ENCODE data around the gene GPR162.
"Not testable (repeated sequence)": the region's sequence is repeated elsewhere in the genome, so short reads cannot be mapped to it uniquely, and the experiment has no call there.

GPR162 gene

DNA sequence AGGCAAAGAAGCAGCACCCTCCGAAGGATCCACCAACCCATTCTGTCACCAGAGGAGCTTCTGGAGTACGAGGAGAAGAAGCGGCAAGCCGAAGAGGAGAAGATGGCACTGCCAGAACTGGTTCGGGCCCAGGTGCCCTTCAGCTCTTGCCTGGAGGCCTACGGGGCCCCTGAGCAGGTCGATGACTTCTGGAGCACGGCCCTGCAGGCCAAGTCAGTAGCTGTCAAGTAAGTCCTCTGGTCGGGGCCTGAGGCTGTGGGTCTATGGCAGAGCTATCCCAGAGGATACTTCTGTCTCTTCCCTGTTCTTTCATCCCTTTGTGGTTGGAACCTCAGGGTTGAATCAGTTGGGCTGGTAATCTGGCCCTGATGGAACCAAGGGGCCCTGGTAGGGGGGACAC lies 39.8 kb downstream of the GPR162 start:
- DNase-seq: no peak

DNA sequence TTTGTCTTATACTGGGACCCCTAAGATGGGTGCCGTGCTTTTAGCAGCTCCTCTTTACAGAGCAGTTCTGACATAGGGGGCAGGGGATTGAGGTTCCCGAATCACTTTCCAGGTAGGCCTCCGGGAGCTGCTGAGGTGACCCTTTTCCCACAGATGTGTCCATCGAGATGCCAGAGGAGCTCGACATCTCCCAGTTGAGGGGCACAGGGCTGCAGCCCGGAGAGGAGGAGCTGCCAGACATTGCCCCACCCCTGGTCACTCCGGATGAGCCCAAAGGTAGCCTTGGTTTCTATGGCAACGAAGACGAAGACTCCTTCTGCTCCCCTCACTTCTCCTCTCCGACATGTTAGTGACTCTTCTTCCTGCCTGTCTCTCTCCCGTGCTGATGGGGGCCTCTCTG lies 41.4 kb downstream of the GPR162 start:
- DNase-seq: no peak

DNA sequence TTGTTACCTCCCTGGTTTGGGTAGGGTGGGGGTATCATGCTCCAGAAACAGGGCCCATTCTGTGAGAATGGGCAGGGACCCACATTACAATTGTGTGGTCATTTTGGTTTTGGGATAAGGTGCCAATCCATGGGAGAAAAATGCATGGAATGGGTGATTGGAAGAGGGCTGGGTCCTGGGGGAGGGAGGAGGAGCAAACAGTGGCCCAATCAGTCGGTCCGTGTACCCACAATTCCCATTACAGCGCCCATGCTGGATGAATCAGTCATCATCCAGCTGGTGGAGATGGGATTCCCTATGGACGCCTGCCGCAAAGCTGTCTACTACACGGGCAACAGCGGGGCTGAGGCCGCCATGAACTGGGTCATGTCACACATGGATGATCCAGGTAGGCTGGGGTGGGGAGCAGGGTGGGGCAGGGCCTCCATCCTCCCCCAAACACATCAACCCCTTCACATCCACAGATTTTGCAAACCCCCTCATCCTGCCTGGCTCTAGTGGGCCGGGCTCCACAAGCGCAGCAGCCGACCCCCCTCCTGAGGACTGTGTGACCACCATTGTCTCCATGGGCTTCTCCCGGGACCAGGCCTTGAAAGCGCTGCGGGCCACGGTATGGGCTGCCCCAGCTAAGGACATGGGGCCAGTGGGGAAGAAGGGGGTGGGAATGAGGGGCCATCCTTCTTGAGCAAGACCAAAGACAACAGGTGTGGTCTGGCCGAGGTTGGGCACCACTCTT lies 42.1 kb downstream of the GPR162 start:
- no peak for DNase-seq

DNA sequence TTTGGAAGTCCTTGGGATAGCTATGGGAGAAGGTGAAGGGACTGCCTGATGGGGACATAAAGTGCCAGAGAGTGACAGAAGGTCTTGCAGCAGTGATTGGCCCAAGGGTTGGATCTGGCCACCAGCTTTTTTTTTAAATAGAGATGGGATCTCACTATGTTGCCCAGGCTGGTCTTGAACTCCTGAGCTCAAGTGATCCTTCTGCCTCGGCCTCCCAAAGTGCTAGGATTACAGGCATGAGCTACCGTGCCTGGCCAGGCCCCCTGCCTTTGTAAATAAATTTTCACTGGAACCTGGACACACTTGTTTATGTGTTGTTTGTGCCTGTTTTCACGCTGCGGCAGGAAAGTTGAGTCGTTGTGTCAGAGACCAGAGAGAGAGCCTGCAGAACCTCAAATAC lies 43.7 kb downstream of the GPR162 start:
- DNase-seq: not testable (repeated sequence)

DNA sequence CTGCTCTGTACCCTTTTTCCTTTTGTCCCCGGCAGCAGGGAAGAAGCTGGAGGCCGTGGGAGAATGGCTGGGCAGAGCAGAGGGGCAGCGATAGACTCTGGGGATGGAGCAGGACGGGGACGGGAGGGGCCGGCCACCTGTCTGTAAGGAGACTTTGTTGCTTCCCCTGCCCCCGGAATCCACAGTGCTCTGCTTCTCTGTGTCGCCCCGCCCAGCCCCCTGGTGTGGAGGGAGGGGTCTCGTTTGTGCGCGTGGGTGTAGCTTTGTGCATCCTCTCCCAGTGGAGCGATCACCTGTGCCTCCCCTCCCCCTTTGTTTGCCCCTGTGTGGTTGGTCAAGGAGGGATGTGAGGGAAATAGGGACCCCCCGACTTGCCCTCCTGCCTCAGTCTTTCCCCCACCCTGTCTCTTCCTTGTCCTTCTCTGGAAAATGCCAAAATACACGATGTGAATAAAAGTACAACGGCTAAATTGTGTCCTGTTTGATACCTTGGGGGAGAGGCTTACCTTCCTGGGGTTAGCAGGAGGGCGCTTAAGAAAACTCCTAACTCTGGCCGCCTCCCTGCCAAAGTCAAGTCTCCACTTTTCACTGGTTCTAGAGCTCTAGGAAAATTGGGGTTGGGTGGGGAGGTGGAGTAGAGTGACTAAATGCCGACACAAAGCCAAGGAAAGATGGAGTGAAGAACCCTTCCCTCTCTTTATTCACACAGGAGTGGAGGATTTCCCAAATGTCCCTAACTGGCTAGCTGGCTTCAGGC lies 44.7 kb downstream of the GPR162 start:
- DNase-seq: no peak

DNA sequence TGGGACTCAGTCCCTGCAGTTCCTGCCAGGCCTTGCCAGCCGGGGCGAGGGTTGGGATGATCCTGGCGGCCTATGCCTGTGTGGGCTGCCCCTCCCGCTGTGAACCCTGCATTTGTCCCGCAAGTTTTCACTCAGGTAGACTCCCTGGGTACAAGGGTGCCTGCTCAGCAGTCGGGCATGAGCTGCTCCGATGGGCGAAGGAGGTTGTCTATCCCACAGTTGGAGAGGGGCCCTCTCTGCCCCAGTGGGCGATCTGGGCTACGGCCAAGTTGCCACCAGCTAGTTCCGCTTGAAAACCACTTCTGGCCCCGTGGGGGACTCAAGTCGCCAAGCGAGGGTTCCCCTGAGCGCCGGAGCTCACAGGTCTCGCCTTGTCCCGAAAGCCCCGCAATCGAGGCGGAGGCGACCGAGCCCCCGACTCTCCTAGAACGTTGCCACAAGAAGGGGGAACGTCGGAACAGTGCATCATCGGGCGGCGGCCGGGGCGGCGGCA lies 45.3 kb downstream of the GPR162 start:
- DNase-seq: no peak

DNA sequence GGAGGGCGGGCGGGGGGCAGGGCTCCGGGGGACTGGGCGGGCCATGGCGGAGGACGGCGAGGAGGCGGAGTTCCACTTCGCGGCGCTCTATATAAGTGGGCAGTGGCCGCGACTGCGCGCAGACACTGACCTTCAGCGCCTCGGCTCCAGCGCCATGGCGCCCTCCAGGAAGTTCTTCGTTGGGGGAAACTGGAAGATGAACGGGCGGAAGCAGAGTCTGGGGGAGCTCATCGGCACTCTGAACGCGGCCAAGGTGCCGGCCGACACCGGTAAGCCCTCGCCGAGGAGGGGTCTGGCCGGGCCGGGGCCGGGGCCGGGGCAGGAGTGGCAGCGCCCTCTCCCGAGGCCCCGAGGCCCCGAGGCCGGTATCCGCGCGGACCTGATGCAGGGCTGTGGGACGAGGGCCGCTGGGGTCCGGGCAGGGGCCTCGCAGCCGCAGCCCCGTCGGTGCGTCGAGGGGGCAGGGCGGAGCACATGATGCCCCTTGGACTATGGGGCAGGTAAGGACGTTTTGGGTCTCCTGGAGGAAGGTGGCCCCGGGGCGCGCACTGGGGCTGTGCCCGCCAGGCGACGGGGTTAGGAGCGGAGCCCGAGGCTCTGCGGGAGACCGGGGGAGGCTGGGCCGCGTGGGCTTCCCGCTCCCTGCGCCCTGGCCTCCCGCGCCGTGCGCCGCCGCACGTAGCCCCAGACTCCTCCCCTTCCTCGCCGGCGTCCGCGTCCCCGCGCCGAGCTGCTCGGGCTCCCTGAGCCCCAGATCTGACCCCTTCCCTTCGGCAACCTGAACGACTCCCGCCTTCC lies 46.0 kb downstream of the GPR162 start, which contains the start of gene TPI1:
Gene TPI1, plus strand, starts transcription at position 119 of the 798 bp plus-strand sequence. Its CDS starts 36 bp downstream, at position 155.
- DNase-seq: peak; percentile 81

DNA sequence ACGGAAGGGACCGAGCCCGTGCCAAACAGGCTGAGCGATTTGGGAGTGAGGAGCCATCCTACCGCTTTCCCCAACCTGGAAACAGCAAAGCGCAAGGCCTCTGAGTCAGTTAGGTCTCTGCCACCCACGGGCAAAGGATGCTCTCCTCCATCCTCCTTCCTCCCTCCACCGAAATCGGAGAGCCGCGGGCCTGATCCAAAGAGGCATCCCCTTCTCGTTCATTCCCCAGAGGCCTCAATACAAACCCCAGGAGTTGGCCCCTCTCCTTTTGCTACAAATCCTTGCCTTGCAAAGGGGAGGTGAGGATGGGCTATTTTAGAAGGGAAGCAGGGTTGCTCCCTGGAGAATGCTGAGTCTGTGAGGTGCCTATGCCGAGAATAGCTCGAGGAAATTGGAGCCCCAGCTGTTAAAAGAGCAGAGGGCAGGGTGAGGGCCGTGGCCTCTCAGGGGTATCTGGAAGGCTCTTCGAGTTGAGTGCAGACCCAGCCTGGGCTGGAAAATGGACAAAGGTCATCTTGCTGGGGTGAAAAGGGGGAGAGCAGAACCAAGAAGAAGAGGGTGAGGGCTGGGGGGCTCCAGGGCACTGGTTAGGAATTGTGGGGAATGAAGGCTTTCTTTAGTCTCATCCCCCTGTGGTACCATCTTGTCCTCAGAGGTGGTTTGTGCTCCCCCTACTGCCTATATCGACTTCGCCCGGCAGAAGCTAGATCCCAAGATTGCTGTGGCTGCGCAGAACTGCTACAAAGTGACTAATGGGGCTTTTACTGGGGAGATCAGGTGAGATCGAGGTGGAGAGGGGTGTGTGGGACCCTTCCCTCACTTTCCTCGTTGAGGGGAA lies 46.8 kb downstream of the GPR162 start:
- DNase-seq: peak; percentile 21

DNA sequence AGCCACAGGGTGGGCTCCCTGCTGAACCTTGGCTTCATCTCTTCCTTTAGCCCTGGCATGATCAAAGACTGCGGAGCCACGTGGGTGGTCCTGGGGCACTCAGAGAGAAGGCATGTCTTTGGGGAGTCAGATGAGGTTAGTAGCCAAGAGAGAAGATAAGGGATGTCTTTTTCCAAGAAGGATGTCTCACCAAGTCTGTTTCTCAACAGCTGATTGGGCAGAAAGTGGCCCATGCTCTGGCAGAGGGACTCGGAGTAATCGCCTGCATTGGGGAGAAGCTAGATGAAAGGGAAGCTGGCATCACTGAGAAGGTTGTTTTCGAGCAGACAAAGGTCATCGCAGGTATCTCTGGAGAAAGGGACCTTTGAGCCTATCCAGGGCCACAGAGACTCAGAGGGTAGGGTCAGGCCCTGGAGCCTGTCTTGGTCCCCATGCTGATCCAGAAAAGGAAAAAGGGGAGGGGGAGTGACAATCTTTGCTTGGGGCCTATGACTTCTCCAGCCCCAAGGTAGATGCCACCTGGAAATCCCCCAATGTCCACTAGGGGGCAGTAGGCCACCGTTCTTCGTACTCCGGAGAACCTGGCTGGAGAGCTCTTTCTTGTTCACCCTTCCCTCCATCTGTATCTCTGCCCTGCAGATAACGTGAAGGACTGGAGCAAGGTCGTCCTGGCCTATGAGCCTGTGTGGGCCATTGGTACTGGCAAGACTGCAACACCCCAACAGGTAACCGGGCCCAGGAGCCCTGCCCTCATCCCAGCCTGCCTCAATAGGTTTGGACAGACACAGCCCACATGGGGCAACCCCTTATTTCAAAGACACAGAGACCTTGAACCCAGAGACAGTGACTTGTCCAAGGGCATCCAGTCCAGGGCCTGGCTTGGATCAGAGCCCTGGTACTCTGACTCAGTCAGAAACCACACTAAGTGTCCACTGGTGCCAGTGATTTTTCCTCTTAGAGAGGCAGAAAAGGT lies 47.7 kb downstream of the GPR162 start:
- peak; percentile 61 for DNase-seq

DNA sequence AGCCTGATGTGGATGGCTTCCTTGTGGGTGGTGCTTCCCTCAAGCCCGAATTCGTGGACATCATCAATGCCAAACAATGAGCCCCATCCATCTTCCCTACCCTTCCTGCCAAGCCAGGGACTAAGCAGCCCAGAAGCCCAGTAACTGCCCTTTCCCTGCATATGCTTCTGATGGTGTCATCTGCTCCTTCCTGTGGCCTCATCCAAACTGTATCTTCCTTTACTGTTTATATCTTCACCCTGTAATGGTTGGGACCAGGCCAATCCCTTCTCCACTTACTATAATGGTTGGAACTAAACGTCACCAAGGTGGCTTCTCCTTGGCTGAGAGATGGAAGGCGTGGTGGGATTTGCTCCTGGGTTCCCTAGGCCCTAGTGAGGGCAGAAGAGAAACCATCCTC lies 48.7 kb downstream of the GPR162 start:
- not testable (repeated sequence) for DNase-seq

DNA sequence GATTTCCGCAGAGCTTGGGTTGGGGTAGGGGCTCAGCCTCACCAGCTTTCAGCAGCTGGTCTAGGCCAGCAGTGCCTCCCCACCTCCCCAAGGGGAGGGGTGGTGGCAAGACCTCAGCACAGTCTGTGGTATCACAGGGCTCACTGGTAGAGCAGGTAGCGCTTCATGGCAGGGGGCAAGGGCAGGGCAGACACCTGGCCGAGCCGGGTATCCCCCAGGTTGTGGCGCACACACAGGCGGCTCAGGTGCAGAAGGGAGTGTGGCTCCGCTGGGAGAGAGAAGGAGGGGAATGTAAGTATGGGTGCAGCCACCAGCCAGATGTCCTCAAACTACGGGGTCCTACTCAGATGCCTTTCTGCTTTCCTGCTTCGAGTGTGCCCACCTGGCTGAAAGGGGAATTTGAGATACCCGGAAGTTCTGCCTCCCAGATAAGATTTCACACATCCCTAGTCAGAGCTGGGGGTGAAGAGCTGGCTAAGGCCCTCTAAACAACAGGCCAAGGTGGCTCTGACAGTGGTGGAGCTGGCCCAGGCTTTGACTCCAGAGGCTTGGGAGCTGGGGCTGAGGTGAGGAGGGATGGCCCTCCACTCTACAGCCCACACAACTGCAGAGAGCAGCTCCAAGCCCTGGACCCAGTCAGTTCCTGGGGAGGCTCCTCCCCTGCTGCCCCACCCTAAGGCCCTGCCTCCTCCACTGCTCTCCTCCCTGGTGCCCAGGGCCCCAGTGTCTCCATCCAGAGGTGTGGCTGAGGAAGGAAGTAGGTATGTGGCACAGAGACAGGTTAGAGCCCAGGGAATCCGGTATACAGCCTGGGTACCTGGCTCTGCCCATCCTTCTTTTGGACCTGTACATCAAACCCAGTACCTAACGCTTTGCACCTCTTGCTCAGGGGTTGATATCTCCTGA lies 49.7 kb downstream of the GPR162 start:
- DNase-seq: peak; percentile 28

DNA sequence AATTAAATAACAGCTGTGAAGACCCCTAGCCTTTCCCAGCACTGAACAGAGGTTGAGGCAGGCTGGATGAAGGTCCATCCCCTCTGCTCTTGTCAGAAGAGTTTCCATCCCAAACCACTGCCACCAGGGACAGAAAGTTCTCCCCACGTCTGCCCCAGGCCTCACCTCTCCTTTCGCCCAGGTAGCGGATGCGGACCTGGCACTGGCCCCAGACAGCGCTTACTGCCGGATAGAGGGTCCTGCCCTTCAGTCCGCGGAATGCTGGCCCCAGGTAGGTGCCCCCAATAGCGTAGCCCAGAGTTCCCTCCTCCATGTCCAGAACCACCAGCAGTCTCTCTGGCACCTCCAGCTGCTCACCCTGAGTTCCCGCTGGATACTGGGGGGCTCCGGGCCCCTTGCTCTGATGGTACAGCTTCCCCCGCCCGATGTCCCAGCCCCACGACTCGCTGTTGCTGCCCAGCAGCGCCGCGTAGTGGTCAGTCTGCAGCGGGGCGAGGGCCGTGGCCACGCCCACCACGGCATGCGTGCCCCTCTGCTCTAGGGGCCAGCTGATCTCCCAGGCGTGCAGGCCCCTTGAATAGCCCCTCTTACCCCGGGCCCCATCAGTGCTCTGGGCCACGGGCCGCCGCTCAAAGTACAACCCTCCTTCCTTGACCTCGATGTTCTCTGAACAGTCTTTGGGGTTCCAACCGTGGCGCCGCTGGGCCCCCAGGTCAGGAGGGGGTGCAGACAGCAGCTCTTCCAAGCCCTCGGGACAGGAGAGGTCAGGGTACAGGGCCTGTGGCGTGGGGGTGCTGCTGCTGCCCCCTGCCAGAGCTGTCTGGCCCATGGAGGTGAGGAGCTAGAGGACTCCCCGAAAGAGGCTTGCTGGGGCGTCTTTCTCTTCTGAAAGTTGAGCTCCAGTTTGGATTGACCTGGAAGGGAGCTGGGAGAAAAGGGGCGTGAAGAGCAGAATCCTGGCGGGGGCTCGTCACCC lies 50.7 kb downstream of the GPR162 start:
- DNase-seq: peak; percentile 58

DNA sequence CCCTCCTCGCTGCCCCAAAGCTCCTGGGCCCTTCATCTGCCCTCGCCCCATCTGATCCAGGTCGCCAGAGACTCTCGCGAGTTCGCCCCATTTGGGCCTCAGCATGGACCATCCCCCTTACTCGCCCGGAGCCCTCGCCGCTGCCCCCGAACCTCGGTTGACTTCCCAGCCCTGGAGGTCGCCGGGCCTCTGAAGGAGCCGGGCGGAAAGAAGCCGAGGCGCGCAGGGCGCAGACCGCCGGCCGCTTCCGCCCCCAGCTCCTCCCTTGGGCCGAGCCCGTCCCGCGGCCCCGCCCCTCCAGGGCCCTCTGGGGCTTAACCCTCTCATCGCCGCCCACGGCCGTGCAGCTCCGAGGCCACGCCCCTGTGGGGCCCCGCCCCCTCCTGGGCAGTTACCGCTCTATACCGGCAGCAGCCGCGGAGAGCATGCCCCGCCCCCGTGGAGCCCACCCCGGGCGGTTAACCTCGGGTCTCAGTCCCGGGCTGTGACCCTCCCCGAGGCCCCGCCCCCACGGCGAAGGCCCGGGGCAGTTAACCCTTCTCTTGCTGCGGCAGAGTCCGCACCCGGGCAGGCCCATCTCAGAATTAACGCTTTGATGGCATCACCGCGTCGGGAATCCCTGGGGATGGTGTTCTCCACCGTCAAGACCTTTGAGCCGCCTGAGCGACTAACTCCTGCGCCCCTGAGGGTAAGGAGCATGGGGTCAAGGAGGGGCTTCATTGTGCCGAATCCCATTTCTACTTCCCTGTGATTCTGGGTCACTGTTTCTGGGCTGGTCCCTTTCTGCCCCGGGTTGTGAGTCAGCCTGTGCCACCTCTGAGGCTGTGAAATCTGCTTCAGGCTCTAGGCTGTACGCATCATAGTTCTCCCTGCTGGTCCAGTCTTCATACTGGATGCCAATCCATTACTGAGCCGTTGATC lies 51.7 kb downstream of the GPR162 start, which contains the start of gene SPSB2:
Gene SPSB2, minus strand, starts transcription at position 210 of the 921 bp plus-strand sequence. CDS start 402 bp downstream, outside the sequence.
- peak; percentile 91 for DNase-seq

DNA sequence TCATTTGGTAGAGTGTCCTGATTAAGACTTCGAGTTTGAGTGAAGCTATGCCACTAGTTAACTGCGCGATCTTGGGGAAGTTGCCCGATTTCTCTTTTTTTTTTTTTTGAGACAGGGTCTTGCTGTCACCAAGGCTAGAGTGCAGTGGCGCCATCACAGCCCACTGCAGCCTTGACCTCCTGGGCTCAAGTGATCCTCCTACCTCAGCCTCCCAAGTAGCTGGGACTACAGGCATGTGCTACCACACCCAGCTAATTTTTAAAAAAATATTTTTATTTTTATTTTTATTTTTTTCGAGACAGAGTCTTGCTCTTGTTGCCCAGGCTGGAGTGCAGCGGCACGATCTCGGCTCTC lies 52.4 kb downstream of the GPR162 start:
- DNase-seq: not testable (repeated sequence)
